RWPE2 (cell line): Measurements from ENCODE around the gene HYDIN.

Experiments
- ATAC-seq: fragments of 200-7000 bp; cut with Tn5 transposase; 3 replicates; pipeline ENCODE4 v1.9.1; 2021; ENCODE audit warnings: low read depth
- DNase-seq: peaks from one replicate; pipeline ENCODE4 v3.0.0-alpha.2; 2020; ENCODE audit warnings: low spot score
- H3K27ac ChIP-seq: fragments of 450-650 bp; 2 replicates; pipeline ENCODE4 v1.5.1; 2017; ENCODE audit warnings: mild to moderate bottlenecking; ENCODE audit not compliant: poor library complexity, severe bottlenecking
- H3K27me3 ChIP-seq: fragments of 250-450 bp; sonication (Bioruptor Pico); 2 replicates; pipeline ENCODE4 v1.5.1; 2021; ENCODE audit warnings: mild to moderate bottlenecking, moderate library complexity; ENCODE audit not compliant: insufficient read depth, poor library complexity, severe bottlenecking
- H3K36me3 ChIP-seq: fragments of 250-450 bp; sonication (Bioruptor Pico); 2 replicates; pipeline ENCODE4 v1.5.1; 2020; ENCODE audit warnings: low read depth, mild to moderate bottlenecking, moderate library complexity
- H3K4me1 ChIP-seq: fragments of 250-450 bp; sonication (Bioruptor Pico); 2 replicates; pipeline ENCODE4 v1.5.1; 2021; ENCODE audit warnings: mild to moderate bottlenecking, moderate library complexity; ENCODE audit not compliant: insufficient read depth, poor library complexity, severe bottlenecking
- H3K4me3 ChIP-seq: fragments of 250-450 bp; sonication (Bioruptor Pico); 2 replicates; pipeline ENCODE4 v1.5.1; 2021; ENCODE audit warnings: mild to moderate bottlenecking, moderate library complexity; ENCODE audit not compliant: severe bottlenecking
- H3K9me3 ChIP-seq: fragments of 250-450 bp; sonication (Bioruptor Pico); 2 replicates; pipeline ENCODE4 v1.5.1; 2021; ENCODE audit warnings: mild to moderate bottlenecking, moderate library complexity; ENCODE audit not compliant: severe bottlenecking
- TF ChIP-seq, protein P1 (sequence below): fragments of 450-650 bp; IDR thresholded peaks from one replicate; pipeline ENCODE4 v1.5.1; 2017; ENCODE audit warnings: mild to moderate bottlenecking, moderate library complexity; ENCODE audit not compliant: poor library complexity, severe bottlenecking

The HYDIN gene

GRCh38 chr16:71229344-71229743 lies 1.2 kb downstream of the HYDIN start:
- Histone ChIP-seq H3K4me3 (no peak overlapping the region), H3K36me3 (no peaks in the 10 kb centered on the region), H3K4me1 (no peaks in the 10 kb centered on the region), H3K9me3 (no peaks in the 10 kb centered on the region), H3K27ac (no peak overlapping the region), H3K27me3 (no peaks in the 10 kb centered on the region)
- ATAC-seq (no peak), DNase-seq (no peak)
- TF ChIP-seq, protein P1, sequence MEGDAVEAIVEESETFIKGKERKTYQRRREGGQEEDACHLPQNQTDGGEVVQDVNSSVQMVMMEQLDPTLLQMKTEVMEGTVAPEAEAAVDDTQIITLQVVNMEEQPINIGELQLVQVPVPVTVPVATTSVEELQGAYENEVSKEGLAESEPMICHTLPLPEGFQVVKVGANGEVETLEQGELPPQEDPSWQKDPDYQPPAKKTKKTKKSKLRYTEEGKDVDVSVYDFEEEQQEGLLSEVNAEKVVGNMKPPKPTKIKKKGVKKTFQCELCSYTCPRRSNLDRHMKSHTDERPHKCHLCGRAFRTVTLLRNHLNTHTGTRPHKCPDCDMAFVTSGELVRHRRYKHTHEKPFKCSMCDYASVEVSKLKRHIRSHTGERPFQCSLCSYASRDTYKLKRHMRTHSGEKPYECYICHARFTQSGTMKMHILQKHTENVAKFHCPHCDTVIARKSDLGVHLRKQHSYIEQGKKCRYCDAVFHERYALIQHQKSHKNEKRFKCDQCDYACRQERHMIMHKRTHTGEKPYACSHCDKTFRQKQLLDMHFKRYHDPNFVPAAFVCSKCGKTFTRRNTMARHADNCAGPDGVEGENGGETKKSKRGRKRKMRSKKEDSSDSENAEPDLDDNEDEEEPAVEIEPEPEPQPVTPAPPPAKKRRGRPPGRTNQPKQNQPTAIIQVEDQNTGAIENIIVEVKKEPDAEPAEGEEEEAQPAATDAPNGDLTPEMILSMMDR, result no peak

DNA sequence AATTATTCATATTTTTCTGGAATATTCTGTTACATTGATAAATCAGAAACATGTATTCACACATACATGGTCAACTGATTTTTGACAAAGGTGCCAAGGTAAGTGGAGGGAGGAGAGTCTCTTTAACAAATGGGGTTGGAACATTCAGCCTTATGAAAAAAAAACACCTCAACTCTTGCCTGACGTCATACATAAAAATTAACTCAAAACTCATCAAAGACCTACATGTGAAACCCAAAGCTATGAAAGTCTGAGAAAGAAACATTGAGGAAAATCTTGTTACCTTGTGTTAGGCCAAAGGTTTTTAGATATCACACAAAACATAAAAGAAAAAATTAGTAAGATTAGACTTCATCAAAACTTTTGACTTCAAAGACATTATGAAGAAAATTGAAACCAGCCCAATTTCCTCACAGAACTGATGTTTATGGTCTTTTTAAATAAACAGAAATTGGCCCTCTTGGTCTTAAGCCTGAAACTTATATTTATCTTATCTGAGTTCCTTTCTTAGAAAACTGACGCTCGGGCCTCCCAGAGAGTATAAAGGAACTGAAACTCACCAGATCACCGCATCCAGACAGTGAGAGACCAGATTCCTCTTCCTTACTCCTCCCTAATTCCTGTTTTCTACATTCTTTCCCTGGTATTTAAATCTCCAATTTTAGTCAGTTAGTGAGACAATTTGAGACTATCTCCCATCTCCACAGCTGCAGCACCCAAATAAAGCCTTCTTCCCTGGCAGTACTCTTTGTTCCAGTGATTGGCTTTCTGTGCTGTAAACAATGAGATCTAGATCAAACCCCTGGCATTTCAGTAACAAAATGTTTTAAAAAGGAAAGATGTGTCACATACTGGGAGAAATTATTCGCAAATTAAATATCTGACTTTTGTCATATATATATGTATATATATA lies 4.0 kb downstream of the HYDIN start:
- H3K27me3 ChIP-seq, result no peaks in the 10 kb centered on the region
- H3K27ac ChIP-seq, result no peak overlapping the region
- no peaks in the 10 kb centered on the region for H3K4me1 ChIP-seq
- DNase-seq, result no peak
- no peaks in the 10 kb centered on the region for H3K9me3 ChIP-seq
- no peak overlapping the region for H3K4me3 ChIP-seq
- H3K36me3 ChIP-seq, result no peaks in the 10 kb centered on the region
- TF ChIP-seq, protein P1, result no peak
- no peak for ATAC-seq

DNA sequence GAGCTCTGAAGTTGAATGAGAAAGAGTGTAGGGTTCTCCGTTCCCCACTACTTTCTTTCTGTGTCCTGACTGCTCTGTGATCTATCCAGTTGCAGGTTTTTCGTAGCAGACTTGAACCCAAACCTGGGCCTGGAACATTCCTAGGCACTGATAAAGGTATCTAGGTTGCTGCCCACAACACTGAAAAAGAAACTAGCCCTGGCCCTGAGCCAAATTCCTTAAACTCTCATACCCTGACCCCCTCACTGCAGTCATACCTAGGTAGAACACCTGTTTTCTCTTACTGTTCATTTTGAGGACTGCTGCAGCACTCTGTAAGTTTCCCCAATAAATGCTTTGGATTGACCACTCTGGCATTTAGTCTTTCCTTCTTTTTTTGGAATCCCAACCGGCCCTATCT lies 5.4 kb downstream of the HYDIN start:
- Histone ChIP-seq H3K27me3 (peaks cover 3% of the 10 kb centered on the region), H3K27ac (no peak overlapping the region), H3K36me3 (no peaks in the 10 kb centered on the region), H3K9me3 (no peaks in the 10 kb centered on the region), H3K4me1 (no peaks in the 10 kb centered on the region), H3K4me3 (no peak overlapping the region)
- no peak for ATAC-seq
- TF ChIP-seq, protein P1, result no peak
- no peak for DNase-seq

- Histone ChIP-seq H3K27ac (no peak overlapping the region), H3K36me3 (no peaks in the 10 kb centered on the region), H3K4me1 (no peaks in the 10 kb centered on the region), H3K27me3 (peaks cover 9% of the 10 kb centered on the region), H3K9me3 (no peaks in the 10 kb centered on the region), H3K4me3 (no peak overlapping the region)
- DNase-seq (no peak), ATAC-seq (no peak)
- TF ChIP-seq, protein P1, result no peak
Observed at GRCh38 chr16:71218306-71218963, 12.1 kb downstream of the HYDIN start.
